ENCODE measurements around the gene PHOSPHO1.
A peak's percentile ranks its signal among the peaks of the same experiment; 100 is the strongest.

Gene PHOSPHO1

GRCh38 chr17:49217651-49218413 is 12.8 kb downstream of the PHOSPHO1 start:
- no peak for DNase-seq

- no peak for DNase-seq
Observed at GRCh38 chr17:49216953-49217650, 13.5 kb downstream of the PHOSPHO1 start.

- DNase-seq, result no peak
Observed at GRCh38 chr17:49216482-49216881, 14.1 kb downstream of the PHOSPHO1 start.

GRCh38 chr17:49214676-49215360 is 15.8 kb downstream of the PHOSPHO1 start:
- DNase-seq, result no peak

- DNase-seq, result no peak
Observed at GRCh38 chr17:49213847-49214246, 16.7 kb downstream of the PHOSPHO1 start.

- no peak for DNase-seq
Observed at GRCh38 chr17:49213399-49213798, 17.2 kb downstream of the PHOSPHO1 start.

- no peak for DNase-seq
Observed at GRCh38 chr17:49210158-49211029, 20.2 kb downstream of the PHOSPHO1 start, which contains the start of the genes ABI3 and GNGT2. TSS of gene ABI3 (plus strand) at chr17:49210707. CDS start at chr17:49210725, 18 bp downstream. TSS of gene GNGT2 (minus strand) at chr17:49210574. CDS start at chr17:49207422, 3,152 bp downstream.

GRCh38 chr17:49209061-49209571 is 21.5 kb downstream of the PHOSPHO1 start:
- DNase-seq, result no peak

GRCh38 chr17:49204516-49204915 is 26.1 kb downstream of the PHOSPHO1 start:
- no peak for DNase-seq

- no peak for DNase-seq
Observed at GRCh38 chr17:49203796-49204195, 26.8 kb downstream of the PHOSPHO1 start.

- DNase-seq, result no peak
Observed at GRCh38 chr17:49201481-49201927, 29.1 kb downstream of the PHOSPHO1 start.

GRCh38 chr17:49200423-49201083 is 30.0 kb downstream of the PHOSPHO1 start:
- DNase-seq, result no peak

- DNase-seq, result no peak
Observed at GRCh38 chr17:49198211-49198610, 32.4 kb downstream of the PHOSPHO1 start.

- no peak for DNase-seq
Observed at GRCh38 chr17:49197346-49197998, 33.1 kb downstream of the PHOSPHO1 start.

GRCh38 chr17:49196520-49196919 is 34.1 kb downstream of the PHOSPHO1 start:
- DNase-seq, result no peak

- no peak for DNase-seq
Observed at GRCh38 chr17:49195751-49196150, 34.8 kb downstream of the PHOSPHO1 start.

- DNase-seq, result no peak
Observed at GRCh38 chr17:49194297-49194607, 36.3 kb downstream of the PHOSPHO1 start.

- DNase-seq, result no peak
Observed at GRCh38 chr17:49193513-49194296, 36.9 kb downstream of the PHOSPHO1 start.

- DNase-seq, result peak; percentile 91
Observed at GRCh38 chr17:49191917-49192741, 38.5 kb downstream of the PHOSPHO1 start.
